Stimulated activated CD8-positive, alpha-beta memory T cell treated with anti-CD3 and anti-CD28 coated beads, Interleukin-4, amount 100 ng/mL, for 1 hour (primary cell): Measurements from ENCODE around the gene POMT1.
"Not testable (repeated sequence)": the region's sequence is repeated elsewhere in the genome, so short reads cannot be mapped to it uniquely, and the experiment has no call there.

Experiments
- DNase-seq, 2 donors: peaks; one replicate each; pipeline ENCODE4 v3.0.0-alpha.2; 2020; ENCODE audit warnings: low read depth in 2 of 2, low spot score in 1 of 2

Gene POMT1

GRCh38 chr9:131495785-131496184 lies 6.9 kb upstream of the POMT1 start:
- no peak for DNase-seq

- no peak for DNase-seq
Observed at GRCh38 chr9:131496844-131497405, 5.8 kb upstream of the POMT1 start.

GRCh38 chr9:131499254-131499767 lies 3.4 kb upstream of the POMT1 start:
- no peak for DNase-seq

- DNase-seq: peak in 1 of 2 donors; percentile 20
Observed at GRCh38 chr9:131500377-131500776, 2.3 kb upstream of the POMT1 start.

- peak in 1 of 2 donors; percentile 23 for DNase-seq
Observed at GRCh38 chr9:131500939-131501541, 1.7 kb upstream of the POMT1 start.

GRCh38 chr9:131503626-131504465 lies 1.1 kb downstream of the POMT1 start:
- DNase-seq: peak in 1 of 2 donors; percentile 9

- DNase-seq: no peak
Observed at GRCh38 chr9:131505012-131505411, 2.3 kb downstream of the POMT1 start.

GRCh38 chr9:131511416-131511815 lies 8.7 kb downstream of the POMT1 start:
- DNase-seq: no peak

GRCh38 chr9:131511880-131512279 lies 9.2 kb downstream of the POMT1 start:
- no peak for DNase-seq

GRCh38 chr9:131513177-131513576 lies 10.5 kb downstream of the POMT1 start:
- DNase-seq: no peak

- DNase-seq: not testable (repeated sequence)
Observed at GRCh38 chr9:131515559-131516031, 12.9 kb downstream of the POMT1 start.

- no peak for DNase-seq
Observed at GRCh38 chr9:131516100-131516499, 13.4 kb downstream of the POMT1 start.

- DNase-seq: no peak
Observed at GRCh38 chr9:131516930-131517329, 14.2 kb downstream of the POMT1 start.

- no peak for DNase-seq
Observed at GRCh38 chr9:131517761-131518190, 15.1 kb downstream of the POMT1 start.

- no peak for DNase-seq
Observed at GRCh38 chr9:131518553-131518952, 15.8 kb downstream of the POMT1 start.

GRCh38 chr9:131520503-131520902 lies 17.8 kb downstream of the POMT1 start:
- no peak for DNase-seq

GRCh38 chr9:131521203-131521602 lies 18.5 kb downstream of the POMT1 start:
- DNase-seq: no peak

GRCh38 chr9:131521822-131522221 lies 19.1 kb downstream of the POMT1 start:
- DNase-seq: no peak

GRCh38 chr9:131522257-131523085 lies 19.8 kb downstream of the POMT1 start:
- DNase-seq: no peak

- DNase-seq: no peak
Observed at GRCh38 chr9:131523086-131523388, 20.3 kb downstream of the POMT1 start.
